SK-N-SH (cell line): ENCODE results near the gene REEP3.

ENCODE experiments used
- EP300 ChIP-seq, 2 experiments: IDR thresholded peaks; 2 replicates each; pipeline versions ENCODE4 v1.4.0 to v1.6.1; 2012; ENCODE audit warnings: borderline replicate concordance in 1 of 2, low read depth in 1 of 2, low read length in 1 of 2
- EZH2phosphoT487 ChIP-seq: fragments of 200-600 bp; sonication (generic); IDR thresholded peaks from 2 replicates; pipeline ENCODE4 v1.6.1; 2017; ENCODE audit warnings: low read depth, mixed run types, mild to moderate bottlenecking, antibody characterized with exemption, moderate library complexity, borderline replicate concordance
- RAD21 ChIP-seq: IDR thresholded peaks from 2 replicates; pipeline ENCODE4 v1.6.1; 2012; ENCODE audit warnings: mild to moderate bottlenecking, low read length
- RXRA ChIP-seq: IDR thresholded peaks from 2 replicates; pipeline ENCODE4 v1.4.0; 2012; ENCODE audit warnings: low read depth, mild to moderate bottlenecking, borderline replicate concordance
- SIN3A ChIP-seq: IDR thresholded peaks from 2 replicates; pipeline ENCODE4 v1.6.1; 2012; ENCODE audit warnings: low read depth, mild to moderate bottlenecking, low read length, moderate library complexity, borderline replicate concordance
- TF ChIP-seq, protein P1 (sequence below): fragments of 200-600 bp; sonication (generic); IDR thresholded peaks from 2 replicates; pipeline ENCODE4 v1.6.1; 2017; ENCODE audit warnings: antibody characterized with exemption, mild to moderate bottlenecking, moderate library complexity

GRCh38 chr10:63525021-63525420 is 3.8 kb downstream of the REEP3 start:
- TF ChIP-seq SIN3A (no peak), RAD21 (no peak), EP300 (IDR thresholded peaks at IDR 0.05; ENCODE audit: borderline replicate concordance in 1 of 2, low read depth in 1 of 2, low read length in 1 of 2) (no peak), RXRA (no peak), EZH2phosphoT487 (no peak)
- TF ChIP-seq, protein P1, sequence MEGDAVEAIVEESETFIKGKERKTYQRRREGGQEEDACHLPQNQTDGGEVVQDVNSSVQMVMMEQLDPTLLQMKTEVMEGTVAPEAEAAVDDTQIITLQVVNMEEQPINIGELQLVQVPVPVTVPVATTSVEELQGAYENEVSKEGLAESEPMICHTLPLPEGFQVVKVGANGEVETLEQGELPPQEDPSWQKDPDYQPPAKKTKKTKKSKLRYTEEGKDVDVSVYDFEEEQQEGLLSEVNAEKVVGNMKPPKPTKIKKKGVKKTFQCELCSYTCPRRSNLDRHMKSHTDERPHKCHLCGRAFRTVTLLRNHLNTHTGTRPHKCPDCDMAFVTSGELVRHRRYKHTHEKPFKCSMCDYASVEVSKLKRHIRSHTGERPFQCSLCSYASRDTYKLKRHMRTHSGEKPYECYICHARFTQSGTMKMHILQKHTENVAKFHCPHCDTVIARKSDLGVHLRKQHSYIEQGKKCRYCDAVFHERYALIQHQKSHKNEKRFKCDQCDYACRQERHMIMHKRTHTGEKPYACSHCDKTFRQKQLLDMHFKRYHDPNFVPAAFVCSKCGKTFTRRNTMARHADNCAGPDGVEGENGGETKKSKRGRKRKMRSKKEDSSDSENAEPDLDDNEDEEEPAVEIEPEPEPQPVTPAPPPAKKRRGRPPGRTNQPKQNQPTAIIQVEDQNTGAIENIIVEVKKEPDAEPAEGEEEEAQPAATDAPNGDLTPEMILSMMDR: no peak
